Upper lobe of left lung (tissue), 6 donors: ENCODE results near the gene PHF2. TPM values are rescaled to one million over a fixed set of nuclear protein-coding genes. Genes with fewer than 3 reads are reported as not detected.
A peak's percentile ranks its signal among the peaks of the same experiment; 100 is the strongest.

Experiments
- ATAC-seq, 2 donors: fragments of 200-7000 bp; cut with Tn5 transposase; one replicate each; pipeline ENCODE4 v1.9.1; 2022; ENCODE audit warnings: mild to moderate bottlenecking in 2 of 2, moderate library complexity in 2 of 2; ENCODE audit not compliant: low FRiP score in 2 of 2
- DNase-seq, 2 donors: peaks; one replicate each; pipeline ENCODE4 v3.0.0-alpha.2; 2019 to 2020
- H3K27ac ChIP-seq, 4 donors: fragments of 200-600 bp; sonication (generic); one replicate each; pipeline ENCODE4 v1.5.1; 2016 to 2019
- H3K27me3 ChIP-seq, 4 donors: fragments of 200-600 bp; sonication (generic); one replicate each; pipeline ENCODE4 v1.5.1; 2017 to 2019
- H3K36me3 ChIP-seq, 4 donors: fragments of 200-600 bp; sonication (generic); one replicate each; pipeline ENCODE4 v1.5.1; 2016 to 2019
- H3K4me1 ChIP-seq, 4 donors: fragments of 200-600 bp; sonication (generic); one replicate each; pipeline ENCODE4 v1.5.1; 2018 to 2019
- H3K4me3 ChIP-seq, 4 donors: fragments of 200-600 bp; sonication (generic); one replicate each; pipeline ENCODE4 v1.5.1; 2017 to 2019; ENCODE audit warnings: mild to moderate bottlenecking in 2 of 4, moderate library complexity in 1 of 4
- H3K9me3 ChIP-seq, 4 donors: fragments of 200-600 bp; sonication (generic); one replicate each; pipeline ENCODE4 v1.5.1; 2018 to 2019
- CTCF ChIP-seq, 6 experiments: fragments of 450-650 bp in 4 of 6; fragments of 200-600 bp in 2 of 6; sonication (generic) in 2 of 6; IDR thresholded peaks; one replicate each; pipeline ENCODE4 v1.5.1; 2016 to 2019; ENCODE audit warnings: antibody characterized with exemption in 6 of 6
- EP300 ChIP-seq, 4 donors: sonication (generic); formaldehyde crosslinking; IDR thresholded peaks; one replicate each; pipeline ENCODE4 v1.5.1; 2017; ENCODE audit warnings: antibody characterized with exemption in 4 of 4, control low read depth in 2 of 4
- POLR2A ChIP-seq, 4 donors: fragments of 450-650 bp; IDR thresholded peaks; one replicate each; pipeline ENCODE4 v1.5.1; 2016 to 2017; ENCODE audit warnings: antibody characterized with exemption in 4 of 4, mild to moderate bottlenecking in 2 of 4
- POLR2AphosphoS5 ChIP-seq, 2 donors: sonication (generic); formaldehyde crosslinking; IDR thresholded peaks; one replicate each; pipeline ENCODE4 v1.5.1; 2017; ENCODE audit warnings: antibody characterized with exemption in 2 of 2
- WGBS, 2 donors: methylation state at CpG; one replicate each; pipeline ENCODE4 v1.1.5; 2017 to 2018; 5-methylcytosine and 5-hydroxymethylcytosine counted together
- total RNA-seq, 6 donors: library from RNA; depleted of rRNA in 4 of 6; stranded (reverse); fragments of >200 nt in 4 of 6; gene quantifications; one replicate each; pipeline versions ENCODE4 v1.1.0 to v1.2.1, GENCODE V29; 2016 to 2021
- donor health status: DM: no; HTN: no; CAD: no; lungs with moderate emphysema.
- donor health status: DM: no; HTN: yes; CAD: no; lungs with severe emphysema.

Gene PHF2
- total RNA-seq, 6 donors from 2014 or later: 33.6 to 41.7 (median 37.9) TPM

- Histone ChIP-seq H3K36me3 (peaks cover 3 to 51% (median 33%) of the 10 kb centered on the region in 4 donors), H3K4me1 (no peaks in the 10 kb centered on the region), H3K4me3 (no peak overlapping the region), H3K27me3 (no peaks in the 10 kb centered on the region), H3K27ac (no peak overlapping the region), H3K9me3 (peaks cover 4 to 6% (median 5%) of the 10 kb centered on the region in 4 donors)
- ATAC-seq (no peak), DNase-seq (no peak)
- TF ChIP-seq EP300 (IDR thresholded peaks at IDR 0.05): no peak
- TF ChIP-seq POLR2A (IDR thresholded peaks at IDR 0.05): no peak
- TF ChIP-seq CTCF (IDR thresholded peaks at IDR 0.05): no peak
- TF ChIP-seq POLR2AphosphoS5 (IDR thresholded peaks at IDR 0.05): no peak
- WGBS, 2 donors: 93 to 98% methylated on average over 7 to 11 of the region's 11 CpGs
Measured at GRCh38 chr9:93629920-93630319, 53.5 kb downstream of the PHF2 start.

GRCh38 chr9:93630806-93631411, 54.5 kb downstream of the PHF2 start:
- no peaks in the 10 kb centered on the region for H3K27me3 ChIP-seq
- H3K9me3 ChIP-seq: peaks cover 4 to 6% (median 5%) of the 10 kb centered on the region in 4 donors
- DNase-seq (no peak), ATAC-seq (no peak)
- H3K36me3 ChIP-seq: peaks cover 3 to 60% (median 38%) of the 10 kb centered on the region in 4 donors
- H3K4me1 ChIP-seq: no peaks in the 10 kb centered on the region
- TF ChIP-seq EP300 (IDR thresholded peaks at IDR 0.05): no peak
- no peak for TF ChIP-seq CTCF (IDR thresholded peaks at IDR 0.05)
- TF ChIP-seq POLR2AphosphoS5 (IDR thresholded peaks at IDR 0.05): no peak
- TF ChIP-seq POLR2A (IDR thresholded peaks at IDR 0.05): no peak
- WGBS, 2 donors: 96 to 100% methylated on average over 4 to 7 of the region's 7 CpGs
- no peak overlapping the region for H3K4me3 ChIP-seq
- H3K27ac ChIP-seq: no peak overlapping the region

- Histone ChIP-seq H3K27ac (no peak overlapping the region), H3K27me3 (no peaks in the 10 kb centered on the region), H3K36me3 (peaks cover 12 to 86% (median 59%) of the 10 kb centered on the region in 4 donors), H3K4me1 (no peaks in the 10 kb centered on the region), H3K9me3 (no peaks in the 10 kb centered on the region), H3K4me3 (no peak overlapping the region)
- DNase-seq: peak; percentile 16 to 56
- ATAC-seq: no peak
- WGBS, 2 donors: 80 to 91% methylated on average over 9 to 17 of the region's 19 CpGs
- TF ChIP-seq EP300 (IDR thresholded peaks at IDR 0.05) (no peak), POLR2A (IDR thresholded peaks at IDR 0.05) (no peak), CTCF (IDR thresholded peaks at IDR 0.05) (no peak), POLR2AphosphoS5 (IDR thresholded peaks at IDR 0.05) (no peak)
Measured at GRCh38 chr9:93633492-93634221, 57.3 kb downstream of the PHF2 start.

GRCh38 chr9:93634311-93635185, 58.2 kb downstream of the PHF2 start:
- H3K9me3 ChIP-seq: no peaks in the 10 kb centered on the region
- ATAC-seq (no peak), DNase-seq (peak in 1 of 2 donors; percentile 18)
- H3K27me3 ChIP-seq: no peaks in the 10 kb centered on the region
- H3K4me3 ChIP-seq: no peak overlapping the region
- 85 to 92% methylated on average over 7 to 8 of the region's 10 CpGs for WGBS, 2 donors
- no peaks in the 10 kb centered on the region for H3K4me1 ChIP-seq
- TF ChIP-seq EP300 (IDR thresholded peaks at IDR 0.05) (no peak), CTCF (IDR thresholded peaks at IDR 0.05) (no peak), POLR2AphosphoS5 (IDR thresholded peaks at IDR 0.05) (no peak), POLR2A (IDR thresholded peaks at IDR 0.05) (no peak)
- no peak overlapping the region for H3K27ac ChIP-seq
- H3K36me3 ChIP-seq: peaks cover 12 to 95% (median 60%) of the 10 kb centered on the region in 4 donors
